GM21515 (cell line): ENCODE data around the gene SCARB2.

Experiments
- ATAC-seq: cut with Tn5 transposase; IDR thresholded peaks from one replicate; pipeline ENCODE4 v1.9.1; 2021; ENCODE audit not compliant: unreplicated experiment

SCARB2 gene

DNA sequence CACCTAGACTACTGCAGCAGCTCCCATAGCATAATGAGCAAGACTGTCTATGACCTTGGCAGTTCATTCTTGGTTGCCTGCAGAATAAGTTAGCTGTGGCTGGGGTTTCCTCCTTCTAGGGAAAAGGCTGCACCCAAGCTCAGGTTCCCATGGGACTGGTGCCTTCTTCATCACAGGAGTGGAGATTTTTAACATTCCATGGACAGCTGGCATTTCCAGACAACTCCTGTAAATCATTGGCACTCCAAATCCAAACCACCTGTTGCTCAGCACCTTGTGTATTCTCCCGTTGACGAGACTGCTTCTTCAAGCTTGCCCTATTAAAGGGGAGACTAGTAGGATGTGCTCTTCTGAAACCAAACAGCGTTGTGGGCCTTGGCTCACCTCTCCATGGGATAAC, 57.6 kb downstream of the SCARB2 start:
- ATAC-seq: no peak

GRCh38 chr4:76153356-76153755, 60.3 kb downstream of the SCARB2 start:
- ATAC-seq: no peak

GRCh38 chr4:76148142-76148865, 65.3 kb downstream of the SCARB2 start, which contains the start of gene NUP54:
Gene NUP54, minus strand, starts transcription at chr4:76148397. Its CDS starts 23 bp downstream, at chr4:76148374.
- peak; percentile 99 for ATAC-seq

- peak; percentile 46 for ATAC-seq
These were observed 66.0 kb downstream of the SCARB2 start for GRCh38 chr4:76147454-76148141.

- no peak for ATAC-seq
These were observed 69.1 kb downstream of the SCARB2 start for GRCh38 chr4:76144546-76144945.

GRCh38 chr4:76141241-76141640, 72.4 kb downstream of the SCARB2 start:
- ATAC-seq: no peak

- no peak for ATAC-seq
These were observed 85.9 kb downstream of the SCARB2 start for GRCh38 chr4:76127754-76128153.

DNA sequence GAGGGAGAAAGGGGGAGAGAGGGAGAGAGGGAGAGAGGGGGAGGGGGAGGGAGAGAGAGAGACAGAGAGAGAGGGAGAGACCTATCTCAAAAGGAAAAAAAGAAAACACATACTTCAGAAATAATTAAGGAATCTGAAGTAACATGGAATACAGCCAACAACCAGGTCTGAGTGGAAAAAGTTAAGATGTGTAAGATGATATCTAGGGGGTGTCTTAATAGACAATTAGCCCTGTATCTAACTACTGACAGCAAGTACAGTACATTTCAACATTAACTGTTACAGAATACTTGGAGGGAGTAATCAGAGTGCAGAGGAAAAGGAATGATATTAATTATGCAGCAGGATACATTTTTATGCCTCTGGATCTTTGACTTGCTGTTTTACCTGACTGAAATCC, 87.8 kb downstream of the SCARB2 start:
- ATAC-seq: no peak

DNA sequence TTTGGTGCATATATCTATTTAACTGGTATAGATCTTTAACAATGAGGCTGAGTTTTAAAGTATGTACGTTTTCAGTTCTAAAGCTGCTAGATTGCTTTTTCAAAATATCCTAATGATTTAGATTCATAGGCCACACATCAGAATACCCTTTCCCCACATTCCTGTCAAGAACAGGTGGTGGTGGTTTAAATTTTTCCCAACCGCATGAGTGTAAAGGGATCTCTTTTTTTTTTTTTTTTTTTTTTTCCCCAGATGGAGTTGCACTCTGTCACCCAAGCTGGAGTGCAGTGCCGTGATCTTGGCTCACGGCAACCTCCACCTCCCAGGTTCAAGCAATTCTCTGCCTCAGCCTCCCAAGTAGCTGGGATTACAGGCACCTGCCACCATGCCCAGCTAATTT, 93.4 kb downstream of the SCARB2 start:
- no peak for ATAC-seq

DNA sequence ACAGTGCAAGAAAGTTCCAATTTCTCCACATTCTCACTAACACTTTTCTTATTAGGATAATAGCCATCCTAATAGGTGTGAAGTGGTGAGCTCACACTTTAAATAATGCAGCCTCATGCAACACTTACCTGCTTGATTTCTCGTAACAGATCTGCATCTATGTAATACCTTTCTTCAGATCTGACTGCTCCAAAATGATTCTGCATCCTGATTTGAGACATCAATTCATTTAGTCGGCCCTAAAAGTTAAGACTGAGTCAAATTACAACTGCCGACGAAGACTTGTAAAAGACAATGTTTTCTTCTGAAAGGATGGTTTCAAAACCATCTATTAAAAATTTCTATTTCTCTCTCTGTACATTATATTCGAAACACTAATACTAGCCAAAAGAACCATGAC, 96.1 kb downstream of the SCARB2 start:
- no peak for ATAC-seq

- no peak for ATAC-seq
These were observed 96.8 kb downstream of the SCARB2 start for GRCh38 chr4:76116821-76117220.
